ENCODE results near the gene CYGB.
"Not testable (repeated sequence)": the region's sequence is repeated elsewhere in the genome, so short reads cannot be mapped to it uniquely, and the experiment has no call there.

Gene CYGB

GRCh38 chr17:76534831-76535732 lies 2.4 kb downstream of the CYGB start:
- TF ChIP-seq, protein P1, sequence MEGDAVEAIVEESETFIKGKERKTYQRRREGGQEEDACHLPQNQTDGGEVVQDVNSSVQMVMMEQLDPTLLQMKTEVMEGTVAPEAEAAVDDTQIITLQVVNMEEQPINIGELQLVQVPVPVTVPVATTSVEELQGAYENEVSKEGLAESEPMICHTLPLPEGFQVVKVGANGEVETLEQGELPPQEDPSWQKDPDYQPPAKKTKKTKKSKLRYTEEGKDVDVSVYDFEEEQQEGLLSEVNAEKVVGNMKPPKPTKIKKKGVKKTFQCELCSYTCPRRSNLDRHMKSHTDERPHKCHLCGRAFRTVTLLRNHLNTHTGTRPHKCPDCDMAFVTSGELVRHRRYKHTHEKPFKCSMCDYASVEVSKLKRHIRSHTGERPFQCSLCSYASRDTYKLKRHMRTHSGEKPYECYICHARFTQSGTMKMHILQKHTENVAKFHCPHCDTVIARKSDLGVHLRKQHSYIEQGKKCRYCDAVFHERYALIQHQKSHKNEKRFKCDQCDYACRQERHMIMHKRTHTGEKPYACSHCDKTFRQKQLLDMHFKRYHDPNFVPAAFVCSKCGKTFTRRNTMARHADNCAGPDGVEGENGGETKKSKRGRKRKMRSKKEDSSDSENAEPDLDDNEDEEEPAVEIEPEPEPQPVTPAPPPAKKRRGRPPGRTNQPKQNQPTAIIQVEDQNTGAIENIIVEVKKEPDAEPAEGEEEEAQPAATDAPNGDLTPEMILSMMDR (IDR thresholded peaks at IDR 0.05; ENCODE audit: extremely low read depth, missing control alignments): no peak
- no peak for DNase-seq (ENCODE audit: low spot score)

DNA sequence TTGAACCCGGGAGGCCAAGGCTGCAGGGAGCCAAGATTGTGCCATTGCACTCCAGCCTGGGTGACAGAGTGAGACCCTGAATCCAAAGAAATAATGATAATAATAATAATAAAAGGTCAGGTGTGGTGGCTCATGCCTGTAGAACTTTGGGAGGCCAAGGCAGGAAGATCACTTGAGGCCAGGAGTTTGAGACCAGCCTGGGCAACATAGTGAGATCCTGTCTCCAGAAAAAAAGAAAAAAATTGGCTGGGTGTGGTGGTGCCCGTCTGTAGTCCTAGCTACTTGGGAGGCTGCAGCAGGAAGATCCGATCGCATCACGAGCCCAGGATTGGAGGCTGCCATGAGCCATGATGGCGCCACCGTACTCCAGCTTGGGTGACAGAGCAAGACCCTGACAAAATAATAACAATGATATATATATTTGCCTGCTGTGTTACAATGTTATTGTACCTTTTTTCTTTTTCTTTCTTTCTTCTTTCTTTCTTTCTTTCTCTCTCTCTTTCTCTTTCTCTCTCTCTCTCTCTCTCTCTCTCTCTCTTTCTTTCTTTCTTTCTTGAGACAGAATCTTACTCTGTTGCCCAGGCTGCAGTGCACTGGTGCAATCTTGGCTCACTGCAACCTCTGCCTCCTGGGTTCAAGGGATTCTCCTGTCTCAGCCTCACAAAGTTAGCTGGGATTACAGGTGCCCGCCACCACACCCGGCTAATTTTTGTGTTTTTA lies 3.7 kb downstream of the CYGB start:
- not testable (repeated sequence) for DNase-seq (ENCODE audit: low spot score)

GRCh38 chr17:76532072-76532651 lies 5.3 kb downstream of the CYGB start:
- DNase-seq (ENCODE audit: low spot score): no peak
- TF ChIP-seq, protein P1 (IDR thresholded peaks at IDR 0.05; ENCODE audit: extremely low read depth, missing control alignments): no peak

GRCh38 chr17:76531486-76532038 lies 5.9 kb downstream of the CYGB start:
- DNase-seq (ENCODE audit: low spot score): no peak
- TF ChIP-seq, protein P1 (IDR thresholded peaks at IDR 0.05; ENCODE audit: extremely low read depth, missing control alignments): no peak

GRCh38 chr17:76530811-76531485 lies 6.6 kb downstream of the CYGB start:
- no peak for DNase-seq (ENCODE audit: low spot score)

DNA sequence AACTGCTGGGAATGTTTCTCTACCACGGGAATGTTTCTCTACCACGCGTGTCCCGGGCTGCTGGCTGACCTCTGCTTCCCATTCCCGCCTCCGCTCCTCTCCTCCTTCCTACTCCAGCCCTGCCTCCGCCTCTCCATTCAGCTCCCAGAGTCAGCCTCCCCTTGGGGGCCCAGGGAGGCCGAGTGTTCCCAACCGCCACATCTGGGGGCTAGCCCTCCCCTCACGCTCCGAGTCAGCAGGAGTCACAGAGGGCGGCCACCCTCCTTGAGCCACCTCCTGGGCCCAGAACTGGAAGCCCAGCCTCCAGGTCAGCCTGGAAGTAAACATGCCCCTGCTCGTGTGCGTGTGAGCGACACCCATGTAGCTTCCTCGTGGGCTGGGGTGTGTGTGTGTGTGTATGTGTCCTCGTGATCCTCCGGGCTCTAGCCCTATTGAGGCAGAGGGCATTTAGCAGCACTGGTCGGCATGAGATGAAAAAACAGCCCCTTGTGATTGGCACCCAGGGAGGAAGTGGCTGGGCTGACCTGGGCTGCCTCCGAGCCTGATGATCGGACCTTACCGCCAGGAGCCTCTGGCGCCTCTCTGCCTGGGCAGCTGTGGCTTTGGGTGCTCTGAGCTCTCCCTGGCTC lies 7.3 kb downstream of the CYGB start:
- no peak for DNase-seq (ENCODE audit: low spot score)
- TF ChIP-seq, protein P1 (IDR thresholded peaks at IDR 0.05; ENCODE audit: extremely low read depth, missing control alignments): no peak

More at GRCh38 chr17:76530811-76531485, 6.6 kb downstream of the CYGB start:
- TF ChIP-seq, protein P1 (IDR thresholded peaks at IDR 0.05; ENCODE audit: extremely low read depth, missing control alignments): no peak
